HG03442 (cell line): ENCODE data around the gene PNPO.

Experiments
- ATAC-seq: cut with Tn5 transposase; IDR thresholded peaks from one replicate; pipeline ENCODE4 v1.9.1; 2021; ENCODE audit warnings: mild to moderate bottlenecking, moderate library complexity; ENCODE audit not compliant: unreplicated experiment

The PNPO gene

DNA sequence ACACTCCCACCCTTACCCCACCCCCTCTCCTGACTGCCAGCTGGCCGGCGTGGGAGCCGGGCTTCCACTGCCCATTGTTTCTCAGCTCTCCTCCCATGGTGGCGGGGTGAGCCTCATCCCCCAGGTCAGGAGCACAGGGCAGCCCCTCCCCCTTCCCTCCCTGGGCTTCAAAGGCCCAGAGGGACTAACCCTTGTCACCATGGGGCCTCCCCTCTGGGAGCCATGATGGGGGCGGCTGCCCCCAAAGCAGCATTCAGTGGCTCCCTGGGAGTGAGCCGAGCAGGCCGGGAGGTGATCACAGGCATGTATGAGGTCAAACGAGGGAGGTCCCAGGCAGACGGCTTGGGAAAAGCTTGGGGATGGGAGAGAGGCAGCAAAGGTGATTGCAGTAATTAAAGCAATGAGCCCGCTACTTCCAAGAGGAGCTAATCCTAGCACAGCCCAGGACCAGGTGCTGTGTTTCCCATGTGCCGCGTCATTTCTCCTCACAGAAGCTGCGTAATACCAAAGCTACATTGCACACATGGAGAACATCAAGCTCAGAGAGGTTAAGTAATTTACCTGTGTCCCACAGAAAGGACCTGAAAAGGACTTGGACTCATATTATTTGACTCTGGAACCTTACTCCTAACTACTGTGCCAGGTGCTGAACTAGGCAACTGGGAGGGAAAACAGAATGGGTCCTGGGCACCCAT, 54.0 kb downstream of the PNPO start:
- no peak for ATAC-seq

DNA sequence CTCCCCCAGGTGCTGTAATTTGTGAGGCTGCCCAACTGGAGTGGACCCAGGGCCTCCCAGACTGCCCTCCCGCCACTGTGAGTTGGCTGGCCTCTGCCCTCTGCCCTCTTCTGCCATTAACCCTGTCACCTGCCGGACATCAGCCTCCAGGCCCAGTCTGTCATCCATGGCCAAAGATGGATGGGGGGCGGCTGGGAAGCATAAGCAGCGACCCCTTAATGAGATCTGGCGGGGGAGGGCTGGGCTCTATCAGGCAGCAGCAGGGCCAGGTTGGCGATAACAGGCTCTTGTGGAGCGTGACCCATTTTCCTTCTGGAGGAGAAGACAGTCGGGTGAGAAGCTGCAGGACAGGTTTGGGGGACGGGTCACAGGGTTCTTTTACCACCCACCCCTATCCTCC, 54.8 kb downstream of the PNPO start:
- ATAC-seq = no peak

DNA sequence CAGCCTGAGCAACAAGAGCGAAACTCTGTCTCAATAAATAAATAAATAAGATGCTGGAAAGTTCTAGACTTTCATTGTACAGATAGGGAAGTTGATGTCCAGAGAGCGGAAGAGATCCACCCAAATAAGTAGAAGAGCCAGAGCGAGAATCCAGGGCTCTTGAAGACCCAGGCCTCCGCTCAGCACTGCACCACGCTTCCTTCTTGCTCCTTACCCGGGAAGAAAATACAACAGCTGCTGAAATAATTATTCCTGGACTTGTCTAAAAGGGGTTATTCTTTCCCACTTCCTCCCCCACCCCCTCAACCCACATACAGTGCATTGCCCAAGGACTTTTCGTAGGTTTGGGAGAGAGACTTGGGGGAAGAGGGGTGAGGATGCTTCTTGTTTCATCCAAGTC, 56.2 kb downstream of the PNPO start:
- ATAC-seq = no peak

DNA sequence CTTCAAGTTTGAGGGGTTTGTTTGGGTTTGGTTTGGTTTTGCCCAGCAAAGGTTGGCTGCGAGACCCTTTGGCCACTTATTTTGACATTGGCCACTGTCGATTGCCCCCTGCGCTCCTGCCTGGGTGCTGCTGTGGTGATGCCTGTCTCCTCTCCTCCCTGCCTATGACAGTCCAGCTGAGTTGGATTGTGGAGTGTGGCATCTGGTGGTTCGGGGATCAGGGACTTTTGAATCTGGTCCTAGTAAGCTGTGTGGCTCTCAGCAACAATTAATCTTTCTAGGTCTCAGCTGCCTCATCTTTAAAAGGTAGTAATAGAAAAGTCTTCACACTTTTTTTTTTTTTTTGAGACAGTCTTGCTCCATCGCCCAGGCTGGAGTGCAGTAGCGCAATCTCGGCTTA, 56.7 kb downstream of the PNPO start:
- no peak for ATAC-seq
